ENCODE results near the gene SEMA6A.

SEMA6A gene

DNA sequence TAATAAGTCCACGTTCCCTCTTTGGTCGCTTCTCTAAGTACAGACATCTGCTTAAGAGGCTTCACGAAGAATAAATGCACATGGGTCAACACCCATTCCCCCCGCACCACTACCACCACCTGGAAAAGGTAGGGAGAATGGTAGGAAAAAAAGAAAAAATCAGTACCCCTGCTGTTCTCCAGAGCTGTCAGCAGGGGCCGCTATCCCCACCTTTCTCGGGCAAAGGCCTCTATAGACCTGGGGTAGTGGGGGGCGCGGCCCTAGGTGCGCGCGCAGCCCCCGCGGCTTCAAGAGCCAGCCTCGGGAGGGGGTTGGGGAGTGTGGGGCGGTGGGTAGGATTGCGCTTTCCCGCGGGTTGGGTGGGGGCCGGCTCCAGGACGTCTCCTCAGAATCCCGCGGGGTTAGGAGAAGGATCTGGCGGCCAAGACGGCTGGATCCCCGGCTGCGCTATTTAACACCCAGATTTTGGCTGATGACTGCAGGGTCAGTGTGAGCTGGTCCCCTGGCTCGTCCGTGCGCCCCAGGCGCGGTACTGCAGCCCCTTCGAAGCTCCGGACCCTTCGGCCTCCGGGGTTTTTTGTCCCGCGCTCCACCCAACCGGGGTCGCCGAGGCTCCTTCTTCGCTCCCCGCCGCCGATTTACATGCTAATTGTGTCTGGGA is 1.6 kb upstream of the SEMA6A start:
- no peak for DNase-seq (ENCODE audit: low read depth, low spot score)

DNA sequence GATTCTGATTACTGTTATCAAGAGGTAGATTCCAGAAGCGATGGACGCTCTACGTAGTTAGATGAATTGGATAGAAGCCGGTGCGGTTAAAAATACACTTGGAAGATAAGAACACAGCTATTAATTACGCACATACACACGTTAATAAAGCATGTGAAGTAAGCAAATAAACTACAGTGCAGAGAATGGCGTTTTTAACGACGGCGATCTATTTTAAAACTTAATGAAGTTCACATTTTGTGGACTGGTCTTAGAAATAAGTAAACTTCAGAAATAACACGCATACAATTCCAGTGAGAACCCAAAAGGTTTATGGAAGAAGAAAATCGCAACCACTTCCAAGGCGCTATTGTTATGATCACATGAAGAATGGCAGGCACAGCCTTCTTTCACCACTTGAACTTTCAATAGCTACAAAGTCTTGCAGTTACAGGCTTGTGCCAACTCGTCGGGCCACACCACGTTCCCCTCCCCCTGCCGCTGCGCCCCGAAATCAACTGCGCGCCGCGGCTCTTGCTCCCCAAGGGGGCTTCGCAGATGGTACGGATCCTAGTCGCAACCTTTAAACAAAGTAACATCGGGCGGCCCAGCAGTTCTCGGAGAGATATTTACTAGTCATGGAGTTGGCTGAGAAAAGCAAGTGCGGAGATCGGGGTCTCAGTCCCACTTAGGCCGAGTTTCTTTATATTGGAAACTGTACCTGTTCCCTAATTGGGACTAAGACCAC is 866 bp upstream of the SEMA6A start:
- DNase-seq (ENCODE audit: low read depth, low spot score), result no peak

DNA sequence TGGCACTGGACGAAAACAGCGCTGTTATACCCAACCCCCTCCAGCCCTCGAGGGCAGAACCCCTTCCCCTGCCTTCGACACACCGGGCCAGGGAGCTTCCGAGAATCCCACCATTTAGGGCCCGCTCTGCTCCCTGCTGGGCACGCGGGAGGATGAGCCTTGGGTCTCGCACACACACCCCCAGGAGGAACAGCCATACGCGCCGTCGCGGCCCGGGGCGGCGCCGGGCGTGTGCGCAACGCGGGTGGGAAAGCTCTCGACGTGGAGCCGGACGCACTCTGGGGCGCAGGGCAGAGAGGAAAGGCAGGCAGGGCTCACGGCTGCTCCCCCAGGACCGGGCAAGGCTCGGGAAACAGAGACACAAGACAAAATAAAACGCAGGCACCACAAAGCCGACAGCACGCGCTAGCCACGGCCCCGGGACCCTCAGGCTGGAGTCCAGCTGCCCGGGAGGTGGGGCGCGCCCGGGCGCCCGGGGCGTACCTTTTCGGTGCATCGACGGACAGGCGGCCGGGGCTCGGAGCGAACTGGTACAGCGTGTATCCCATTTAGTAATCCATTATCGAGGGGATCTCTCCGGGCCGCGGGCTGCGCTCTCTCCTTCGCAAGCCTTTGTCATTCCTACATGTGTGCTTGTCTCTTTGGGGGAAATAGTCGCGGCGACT is 789 bp downstream of the SEMA6A start:
- DNase-seq (ENCODE audit: low read depth, low spot score), result no peak

DNA sequence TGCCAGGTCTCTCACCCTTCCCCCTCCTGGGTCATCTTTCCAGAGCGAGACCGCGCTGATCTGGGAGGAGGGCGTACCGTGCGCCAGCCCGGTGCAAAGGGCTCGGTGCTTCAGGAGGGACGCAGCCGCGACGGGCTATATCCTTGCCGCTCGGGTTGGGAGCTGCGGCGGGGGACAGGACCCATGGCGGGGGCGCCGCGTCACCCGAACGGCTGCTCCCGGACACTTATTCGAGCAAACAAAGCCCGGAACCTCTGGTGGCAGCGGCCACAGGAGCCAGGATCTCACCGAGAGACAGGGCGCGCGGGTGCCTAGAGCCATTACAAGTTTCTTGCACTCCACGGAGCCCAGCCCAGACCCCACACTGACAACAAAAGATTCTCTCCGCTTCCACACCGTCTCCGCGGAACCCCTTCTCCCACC is 1.3 kb downstream of the SEMA6A start:
- DNase-seq (ENCODE audit: low read depth, low spot score), result no peak

DNA sequence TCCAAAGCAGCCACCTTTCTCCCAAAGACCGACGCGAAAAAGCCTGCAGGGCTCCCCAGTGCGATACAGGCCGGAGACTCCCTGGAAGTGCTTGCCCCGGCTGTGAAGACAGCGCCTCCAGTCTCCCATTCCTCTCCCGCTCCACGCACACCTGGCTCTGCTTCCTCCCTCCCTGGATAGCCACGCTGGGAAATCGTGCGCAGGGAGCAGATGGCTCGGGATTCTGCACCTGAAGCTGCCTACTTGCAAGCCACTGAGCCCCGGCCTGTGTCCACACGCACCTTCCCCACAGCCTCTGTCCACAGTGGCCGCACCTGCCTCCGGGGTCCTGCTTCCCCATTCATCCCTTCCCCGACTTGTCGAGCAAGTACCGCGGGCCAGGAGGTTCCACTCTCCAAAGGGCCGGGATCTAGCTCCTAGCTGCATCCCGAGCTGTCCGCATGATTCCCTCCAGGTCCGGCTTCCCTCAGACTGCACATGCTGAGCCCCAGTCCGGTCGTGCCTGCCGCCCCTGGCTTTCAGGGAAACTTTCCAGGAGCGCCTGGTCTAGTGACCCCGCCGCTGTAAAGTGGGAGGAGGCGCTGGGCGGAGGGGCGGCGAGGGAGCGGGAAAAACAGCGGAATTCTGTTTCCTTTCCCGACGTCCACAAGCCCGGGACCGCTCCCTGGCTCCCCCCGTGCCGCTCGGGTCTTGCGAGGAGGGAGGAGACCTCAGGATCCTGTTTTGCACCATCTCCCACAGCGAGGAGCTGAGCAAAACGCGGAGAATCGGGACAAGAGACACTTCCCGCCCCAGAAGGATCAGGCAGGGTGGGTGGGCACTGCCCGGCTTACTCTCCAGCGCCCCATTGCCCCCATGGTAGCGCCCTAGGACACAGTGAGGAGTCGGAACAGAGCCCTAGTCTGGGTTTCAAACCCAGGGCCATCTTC is 2.0 kb downstream of the SEMA6A start:
- DNase-seq (ENCODE audit: low read depth, low spot score), result no peak

DNA sequence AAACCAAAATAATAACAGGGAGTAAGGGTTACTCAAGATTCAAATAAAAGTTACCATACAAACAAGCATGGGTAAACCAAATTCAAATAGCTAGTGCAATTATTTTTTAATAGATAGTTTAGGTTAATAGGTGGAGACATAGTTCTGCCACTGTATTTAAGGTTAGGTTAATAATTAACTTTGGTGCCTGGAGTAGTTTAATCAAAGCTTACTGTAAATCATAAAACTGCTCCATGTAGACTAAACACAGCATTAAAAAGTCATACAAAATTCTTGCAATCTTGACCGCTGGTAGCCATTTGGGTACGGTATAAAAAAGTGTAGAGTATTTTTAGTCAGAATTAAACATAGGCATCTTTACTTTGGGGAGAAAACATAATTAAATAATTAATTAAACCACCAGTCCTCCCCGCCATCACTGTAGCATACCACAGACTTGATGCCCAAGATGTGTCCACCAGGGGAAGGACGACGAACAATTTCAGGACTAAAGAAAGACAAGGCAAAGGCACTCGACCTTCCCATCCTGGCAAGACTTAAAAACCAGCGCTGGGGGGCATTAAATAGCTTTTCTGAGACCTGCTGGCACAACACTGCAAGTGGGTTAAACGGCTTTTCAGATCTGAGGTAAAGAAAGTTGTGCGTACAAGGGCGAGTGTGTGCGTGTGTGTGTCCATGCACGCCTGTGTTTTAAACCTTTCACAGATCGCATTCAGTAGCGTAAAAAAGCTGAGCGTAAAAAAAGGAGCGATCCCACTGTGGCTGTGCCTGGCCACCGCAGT is 2.9 kb downstream of the SEMA6A start:
- DNase-seq (ENCODE audit: low read depth, low spot score), result no peak

DNA sequence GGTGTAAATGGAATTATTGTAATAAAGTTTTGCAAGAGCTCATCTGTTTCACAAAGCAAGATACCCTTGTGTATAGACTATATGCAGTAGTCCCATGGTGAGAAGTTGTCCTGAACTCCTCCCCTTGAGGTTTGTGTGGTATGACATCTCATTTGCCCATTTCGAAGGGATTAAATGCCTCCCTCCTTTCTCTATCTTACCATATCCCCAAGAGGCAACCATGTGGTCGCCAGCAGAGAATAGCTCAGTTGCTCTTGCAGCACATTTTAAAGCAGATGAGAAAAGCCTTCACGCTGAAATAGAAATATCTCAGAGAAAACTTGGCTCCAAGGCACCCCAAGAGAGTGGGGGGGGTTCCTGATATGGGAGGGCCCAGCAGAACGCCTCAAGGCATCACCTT is 4.6 kb downstream of the SEMA6A start:
- DNase-seq (ENCODE audit: low read depth, low spot score), result no peak

DNA sequence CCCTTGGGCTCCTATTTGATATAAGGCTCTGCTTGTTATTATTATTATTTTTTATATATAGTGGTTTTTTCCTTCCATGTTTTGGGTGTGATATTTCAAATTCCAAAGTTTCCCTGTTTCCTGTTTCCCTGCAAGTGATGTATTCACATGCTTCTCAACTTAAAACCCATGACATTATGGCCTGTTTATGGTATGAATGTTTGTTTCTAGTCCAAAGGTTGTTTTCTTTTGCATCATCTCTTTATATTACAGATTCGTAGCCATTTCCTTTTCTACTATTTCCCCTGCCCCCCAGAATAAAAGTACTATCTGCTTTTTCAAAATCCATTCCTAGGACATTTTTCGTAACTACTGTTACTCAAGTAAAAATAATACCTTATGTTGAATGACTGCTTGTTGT is 7.5 kb downstream of the SEMA6A start:
- DNase-seq (ENCODE audit: low read depth, low spot score), result no peak

DNA sequence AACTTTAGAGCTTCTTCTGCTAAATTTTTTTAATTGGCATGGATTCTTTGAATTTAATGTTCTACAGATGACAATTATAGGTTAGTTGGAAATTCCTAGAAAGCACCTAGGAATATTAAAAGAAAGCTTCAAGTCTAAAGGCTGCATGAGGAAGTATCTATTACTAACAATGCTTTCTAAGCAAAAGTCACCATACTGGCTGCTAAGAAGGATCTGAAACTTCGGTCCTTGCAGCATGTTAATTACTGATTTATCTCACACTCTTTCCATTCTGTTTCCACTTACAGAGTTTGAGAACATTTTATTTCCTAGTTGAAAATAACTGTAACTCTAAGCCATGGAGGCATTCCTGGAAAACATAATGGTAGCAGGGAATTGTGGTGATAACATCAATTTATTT is 8.4 kb downstream of the SEMA6A start:
- no peak for DNase-seq (ENCODE audit: low read depth, low spot score)

DNA sequence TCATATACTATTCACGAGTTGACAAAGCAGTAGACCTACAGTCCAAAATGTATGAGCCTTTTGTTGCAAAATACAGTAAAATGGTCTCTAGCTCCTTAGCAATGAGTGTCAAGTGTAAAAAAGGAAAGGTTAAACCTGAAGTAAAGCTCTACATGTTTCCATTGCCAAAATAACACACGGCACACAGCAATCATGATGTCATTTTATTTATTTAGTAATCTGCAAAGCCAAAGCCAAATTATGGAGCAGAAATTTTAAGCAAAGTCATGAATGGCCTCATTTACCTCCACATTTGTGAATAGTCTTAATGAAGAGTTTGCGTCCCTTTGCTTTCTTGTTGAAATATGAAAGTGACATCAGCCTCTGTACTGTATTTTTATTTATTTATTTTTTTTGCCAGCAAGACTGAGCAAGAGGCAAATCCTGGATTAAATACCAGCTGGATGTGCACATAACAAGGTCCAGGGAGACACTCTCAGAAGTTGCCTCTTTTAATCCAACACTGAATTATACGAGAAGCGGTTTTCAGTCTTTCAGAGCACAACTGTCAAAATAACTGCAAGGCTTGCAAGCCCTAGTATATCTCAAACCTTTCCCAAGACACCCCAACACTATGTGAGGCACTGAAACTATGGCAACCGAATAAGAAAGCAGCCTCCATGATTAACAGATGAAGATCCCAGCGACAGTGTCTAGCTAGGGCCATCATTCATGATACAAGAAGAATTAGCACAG is 9.7 kb downstream of the SEMA6A start:
- DNase-seq (ENCODE audit: low read depth, low spot score), result no peak

DNA sequence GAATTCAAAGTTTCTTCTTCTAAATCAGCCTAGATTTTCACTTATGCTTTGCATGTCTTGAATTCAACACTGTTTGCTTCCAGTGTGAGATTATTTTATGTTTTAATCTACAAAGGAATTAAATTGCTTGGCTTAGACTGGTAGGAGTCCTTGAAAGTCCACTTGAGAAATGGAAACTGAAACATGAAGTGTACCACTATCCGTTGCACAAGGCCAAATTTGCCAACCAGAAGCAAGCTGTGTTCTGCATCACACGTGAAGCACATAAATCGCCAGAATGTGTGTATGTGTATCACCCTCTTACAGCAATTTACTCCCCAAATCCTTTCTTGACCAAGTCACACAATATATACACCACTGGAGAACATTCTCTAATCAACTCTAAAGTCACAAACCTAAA is 10.3 kb downstream of the SEMA6A start:
- DNase-seq (ENCODE audit: low read depth, low spot score), result no peak

DNA sequence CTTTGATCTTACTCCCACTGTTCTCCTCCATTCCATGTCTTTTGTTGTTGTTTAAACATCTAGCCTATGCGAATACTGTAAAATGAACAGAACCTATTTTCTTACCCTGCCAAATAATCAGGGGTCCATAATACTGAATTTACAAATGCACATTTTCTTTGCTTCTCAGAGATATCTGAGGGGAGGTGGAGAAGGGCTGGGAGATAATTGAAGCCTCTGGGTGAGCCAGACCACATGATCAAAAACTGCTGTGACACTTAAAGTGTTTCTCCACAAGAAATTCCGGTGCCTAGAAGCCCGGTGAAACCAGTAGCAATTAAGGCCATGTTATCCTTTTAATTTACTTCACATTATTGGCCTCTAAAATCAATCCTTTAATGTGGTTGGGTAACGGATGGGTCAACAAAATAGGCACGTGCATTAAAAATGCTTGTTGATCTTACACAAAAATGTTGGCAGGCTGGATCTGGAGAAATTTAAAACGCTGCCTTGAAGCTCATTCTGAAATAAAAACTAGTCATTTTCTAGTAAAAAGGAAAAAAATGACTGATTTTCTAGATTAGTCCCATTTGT is 10.8 kb downstream of the SEMA6A start:
- no peak for DNase-seq (ENCODE audit: low read depth, low spot score)

DNA sequence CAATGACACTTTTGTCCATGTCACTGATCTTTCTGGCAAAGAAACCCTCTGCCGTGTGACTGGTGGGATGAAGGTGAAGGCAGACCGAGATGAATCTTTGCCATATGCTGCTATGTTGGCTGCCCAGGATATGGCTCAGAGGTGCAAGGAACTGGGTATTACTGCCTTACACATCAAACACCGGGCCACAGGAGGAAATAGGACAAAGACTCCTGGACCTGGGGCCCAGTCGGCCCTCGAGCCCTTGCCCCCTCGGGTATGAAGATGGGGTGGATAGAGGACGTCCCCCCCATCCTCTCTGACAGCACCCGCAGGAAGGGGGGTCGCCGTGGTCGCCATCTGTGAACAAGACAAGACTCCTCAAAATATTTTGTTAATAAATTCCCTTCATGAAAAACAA is 12.0 kb downstream of the SEMA6A start:
- DNase-seq (ENCODE audit: low read depth, low spot score), result no peak

DNA sequence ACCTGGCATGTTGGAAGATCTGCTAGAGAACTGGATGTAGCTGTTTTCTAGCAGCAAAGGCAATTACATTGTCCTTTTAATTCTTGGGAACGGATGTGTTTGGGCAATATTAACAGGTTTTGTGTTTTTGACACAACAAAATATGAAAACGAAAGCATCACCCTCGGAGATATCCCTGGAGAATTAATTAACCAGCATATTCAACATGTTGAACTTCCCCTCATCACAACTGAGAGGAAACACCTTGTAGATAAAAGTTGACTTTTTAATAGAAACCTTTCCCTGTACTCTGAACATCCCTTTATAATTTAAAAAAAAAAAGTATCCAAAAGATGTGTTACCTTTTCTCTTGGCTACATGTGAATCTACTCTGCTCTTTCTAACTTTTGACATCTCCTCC is 13.0 kb downstream of the SEMA6A start:
- DNase-seq (ENCODE audit: low read depth, low spot score), result no peak

DNA sequence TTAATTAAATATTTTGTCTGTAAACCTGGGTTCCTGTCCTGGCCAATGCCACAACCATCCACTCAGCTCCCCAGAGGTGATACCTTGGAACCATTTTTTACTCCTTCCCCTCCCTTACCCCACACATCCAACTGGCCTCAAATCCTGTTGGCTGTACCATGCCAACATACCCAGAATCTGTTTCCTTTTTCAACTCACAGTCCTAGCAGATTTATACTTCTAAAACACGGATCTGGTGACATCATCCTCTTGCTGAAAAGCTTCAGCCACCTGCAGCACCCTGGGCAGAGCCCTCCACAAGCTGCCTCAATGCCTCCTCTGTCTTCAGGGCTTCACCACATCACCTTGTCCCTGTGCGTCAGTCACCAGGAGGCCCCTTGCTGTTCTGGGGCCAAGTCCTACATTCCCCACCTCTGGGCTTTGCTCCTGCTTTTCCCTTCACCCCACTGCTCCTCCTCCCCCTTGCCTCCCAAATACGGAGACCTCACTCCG is 14.9 kb downstream of the SEMA6A start:
- DNase-seq (ENCODE audit: low read depth, low spot score), result no peak

DNA sequence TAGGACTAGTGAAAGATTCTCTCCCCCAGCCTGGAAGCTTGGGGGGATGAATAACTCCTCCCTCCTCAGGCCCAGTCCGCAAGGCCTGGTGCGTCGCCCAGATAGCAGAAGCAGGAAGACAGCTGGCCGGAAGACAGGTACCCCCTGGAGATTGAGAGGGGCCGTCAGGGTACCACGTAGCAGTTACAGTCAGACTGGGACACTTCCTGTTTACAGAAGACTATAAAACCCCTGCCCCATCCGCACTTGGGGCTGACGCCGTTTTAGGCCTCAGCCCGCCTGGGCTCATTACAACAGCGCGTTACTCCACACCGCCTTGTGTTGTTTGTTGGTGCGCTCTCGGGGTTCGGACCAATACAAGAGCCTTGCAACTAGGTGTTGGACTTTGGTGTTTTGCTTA is 15.4 kb downstream of the SEMA6A start:
- DNase-seq (ENCODE audit: low read depth, low spot score), result no peak

DNA sequence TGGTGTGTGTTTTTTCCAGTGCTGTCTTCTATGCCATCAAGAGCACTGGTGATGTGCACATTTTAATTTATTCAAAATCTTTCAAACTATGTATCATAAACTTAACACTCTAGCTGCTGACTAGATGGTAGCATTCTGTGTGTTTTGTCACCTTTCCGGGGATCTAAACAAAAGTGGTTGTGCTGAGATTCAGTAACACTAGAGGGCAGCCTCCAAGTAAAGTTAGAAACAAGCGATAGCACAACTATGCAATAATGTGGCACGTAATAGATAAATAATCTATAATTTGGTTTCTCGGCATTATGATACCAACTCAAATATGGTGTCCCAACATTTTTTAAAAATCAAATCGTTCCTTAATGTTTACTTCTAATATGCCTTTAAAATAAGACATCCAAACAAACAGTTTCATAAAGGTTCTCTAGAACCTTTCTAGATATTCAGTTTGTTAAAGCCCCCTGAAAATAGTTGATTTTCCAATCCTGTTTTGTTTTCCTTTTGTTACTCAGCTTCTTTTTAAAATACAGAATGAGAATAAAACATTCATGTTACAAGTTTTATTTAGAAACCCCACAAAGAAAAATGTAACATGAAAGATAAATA is 16.9 kb downstream of the SEMA6A start:
- no peak for DNase-seq (ENCODE audit: low read depth, low spot score)

DNA sequence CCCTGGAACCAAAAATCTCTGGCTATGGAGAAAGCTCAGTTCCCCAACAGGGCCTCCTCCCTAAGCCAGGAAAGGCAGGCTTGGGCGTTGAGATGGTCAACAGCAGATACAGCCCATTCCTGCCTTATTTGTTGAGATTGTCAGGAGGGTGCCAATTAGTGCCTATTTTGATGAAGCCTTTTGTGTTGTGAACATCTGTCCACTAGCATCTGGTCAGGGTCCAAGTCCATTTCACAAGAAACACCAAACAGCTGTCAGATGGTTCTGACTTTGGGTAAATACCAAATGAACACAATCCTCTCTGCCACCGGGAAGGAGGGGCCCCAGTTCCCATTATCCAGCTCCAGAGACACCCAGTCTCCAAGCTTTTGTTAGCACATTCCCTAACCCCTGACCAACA is 19.9 kb downstream of the SEMA6A start:
- no peak for DNase-seq (ENCODE audit: low read depth, low spot score)

DNA sequence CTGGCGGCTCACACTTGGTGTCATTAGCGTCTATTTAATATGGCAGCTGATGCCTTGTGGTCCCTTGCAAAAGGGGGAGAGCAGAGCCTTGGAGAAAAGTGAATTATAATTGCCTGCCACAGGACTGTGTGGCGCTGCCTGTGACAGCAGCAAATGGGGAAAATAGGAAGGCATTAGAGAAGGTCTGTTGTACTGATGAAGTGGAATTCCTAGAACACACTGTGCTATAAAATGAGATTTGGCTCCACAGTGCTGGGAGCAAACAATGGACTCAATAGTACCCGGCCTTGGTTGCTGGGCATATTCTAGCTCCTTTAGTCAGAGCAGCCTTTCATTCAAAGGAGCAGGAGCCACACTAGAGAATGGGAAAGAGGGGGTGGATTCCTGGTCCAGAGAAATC is 21.3 kb downstream of the SEMA6A start:
- no peak for DNase-seq (ENCODE audit: low read depth, low spot score)

DNA sequence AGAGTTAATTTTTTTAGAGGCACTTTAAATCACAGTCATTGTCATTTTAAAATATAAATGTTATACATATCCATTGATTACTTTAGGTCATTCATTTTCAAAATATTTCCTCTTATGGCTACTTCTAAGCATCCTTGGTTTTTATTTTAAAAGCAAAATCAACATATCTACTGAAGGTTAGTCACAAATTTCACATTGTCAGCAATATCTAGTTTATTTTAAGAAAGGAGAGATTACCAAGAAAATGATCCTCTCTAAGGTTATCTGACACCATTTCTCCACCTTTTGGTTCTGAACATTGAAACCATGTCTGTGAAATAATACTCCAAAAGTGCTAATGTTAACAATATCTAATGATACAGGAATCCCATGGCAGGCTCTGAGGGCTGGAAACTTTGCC is 24.5 kb downstream of the SEMA6A start:
- no peak for DNase-seq (ENCODE audit: low read depth, low spot score)
